NCI-H226 (cell line): Measurements from ENCODE around the gene C16orf95.
"Not testable (repeated sequence)": the region's sequence is repeated elsewhere in the genome, so short reads cannot be mapped to it uniquely, and the experiment has no call there.

ENCODE experiments used
- DNase-seq: peaks from one replicate; pipeline ENCODE4 v3.0.0-alpha.2; 2015

C16orf95 gene, protein sequence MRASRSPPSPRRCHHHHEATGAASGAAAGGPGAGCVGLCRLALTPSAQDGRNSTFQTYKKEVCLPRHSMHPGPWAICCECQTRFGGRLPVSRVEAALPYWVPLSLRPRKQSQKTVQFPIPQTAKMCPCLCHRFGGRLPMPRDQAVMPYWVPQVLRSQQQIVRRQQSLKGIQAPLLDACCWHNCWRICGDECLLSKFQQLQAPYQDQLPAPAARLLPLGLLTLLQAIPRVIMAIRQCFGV

DNA sequence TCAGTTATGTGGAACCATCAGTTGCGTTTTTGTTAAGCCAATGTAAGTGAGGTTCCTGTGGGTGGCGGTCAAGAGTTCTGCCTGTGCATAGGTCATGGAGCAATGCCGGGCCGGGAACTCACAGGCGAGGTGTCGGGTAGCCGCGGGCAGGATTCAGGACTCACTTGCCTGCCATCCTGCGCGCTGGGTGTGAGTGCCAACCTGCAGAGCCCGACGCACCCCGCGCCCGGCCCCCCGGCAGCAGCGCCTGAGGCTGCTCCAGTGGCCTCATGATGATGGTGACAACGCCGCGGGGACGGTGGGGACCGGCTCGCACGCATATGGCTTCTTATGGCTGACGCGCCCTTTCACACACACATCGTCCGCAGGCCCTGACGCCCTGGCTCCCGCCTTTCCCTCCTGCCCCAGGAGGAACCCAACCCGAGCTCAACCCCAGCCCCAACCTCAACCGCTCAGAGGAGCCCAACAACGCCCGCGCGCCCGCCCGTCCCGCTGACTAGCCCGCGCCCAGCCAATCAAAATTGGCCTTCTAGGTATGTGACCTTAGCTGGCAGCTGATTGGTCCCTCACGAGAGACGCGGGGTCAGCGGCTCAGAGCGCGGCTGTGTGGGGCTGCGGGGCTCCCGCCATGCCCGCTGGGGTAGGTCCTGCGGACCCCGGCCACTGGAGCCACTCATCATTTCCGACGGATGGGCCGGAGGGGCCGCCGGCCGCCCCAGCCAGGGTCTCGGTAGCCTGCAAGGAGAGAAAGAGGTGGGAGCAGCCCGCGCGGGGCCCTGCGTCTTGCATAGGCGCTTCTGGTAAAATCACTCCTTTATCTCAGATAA is at the start of gene C16orf95:
C16orf95 (minus strand) TSS at position 470 of the 827 bp plus-strand sequence; CDS start at position 320, 150 bp downstream.
- DNase-seq, result peak; percentile 91

DNA sequence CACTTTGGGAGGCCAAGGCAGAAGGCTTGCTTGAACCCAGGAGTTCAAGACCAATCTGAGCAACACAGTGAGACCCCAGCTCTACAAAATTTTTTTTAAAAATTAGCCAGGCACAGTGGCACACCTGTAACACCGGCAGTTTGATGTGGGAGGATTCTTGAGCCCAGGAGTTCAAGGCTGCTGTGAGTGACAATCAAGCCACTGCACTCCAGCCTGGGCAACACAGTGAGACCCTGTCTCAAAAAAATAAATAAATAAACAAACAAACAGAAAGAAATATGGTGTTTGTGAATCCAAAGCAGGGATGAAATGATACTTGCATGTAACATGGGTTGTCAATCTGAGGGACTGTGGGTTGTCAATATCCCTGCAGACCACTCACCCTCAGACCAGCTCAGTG is 49.7 kb upstream of the C16orf95 start:
- no peak for DNase-seq

DNA sequence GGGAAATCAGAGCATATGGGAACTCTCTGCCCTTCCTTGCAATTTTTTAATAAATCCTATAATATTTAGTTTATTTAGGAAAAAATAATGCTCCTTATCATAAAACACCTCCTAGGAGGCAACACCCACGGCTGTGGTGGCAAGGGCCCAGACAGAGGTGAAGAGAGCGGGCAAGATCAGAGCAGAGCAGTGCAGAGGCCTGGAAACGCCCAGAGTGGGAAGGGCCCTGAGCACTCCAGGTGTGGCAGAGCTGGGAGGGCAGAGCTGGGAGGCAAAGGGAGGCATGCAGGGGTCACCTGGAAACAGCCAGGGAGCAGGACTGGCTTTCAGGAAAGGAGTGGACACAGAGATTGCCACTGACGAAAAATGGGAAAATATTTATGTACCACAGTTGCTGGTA is 49.1 kb upstream of the C16orf95 start:
- no peak for DNase-seq

DNA sequence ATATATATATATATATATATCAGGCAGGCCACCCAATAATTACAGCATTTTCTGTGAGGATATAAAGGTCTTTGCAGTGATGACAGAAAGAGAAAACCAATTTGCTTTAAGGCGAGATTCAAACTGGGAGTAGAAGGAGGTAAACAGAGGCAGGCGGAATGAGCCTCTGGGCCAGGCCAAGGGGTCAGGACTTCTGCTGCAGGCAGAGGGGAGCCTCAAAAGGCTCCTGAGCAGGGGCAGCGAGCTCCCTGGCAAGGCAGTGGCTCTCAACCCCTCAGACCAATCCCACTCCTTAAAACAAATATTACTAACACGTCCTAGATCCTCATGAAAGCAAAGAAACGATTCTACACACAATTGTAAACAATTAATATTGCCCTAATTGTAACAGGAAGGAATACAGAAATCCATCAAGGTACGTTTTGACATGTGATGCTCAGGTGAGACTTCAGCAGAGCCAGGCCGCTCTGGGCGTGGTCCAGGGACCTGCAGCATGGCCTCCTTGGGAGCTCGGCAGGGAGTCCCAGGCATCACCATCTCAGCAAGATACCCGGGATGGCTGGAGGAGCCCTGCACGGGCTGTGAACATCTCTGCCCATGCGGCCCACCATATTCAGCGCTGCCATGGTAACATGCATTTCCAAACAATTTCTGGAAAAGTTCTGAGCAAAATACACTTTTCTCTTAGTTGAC is 48.0 kb upstream of the C16orf95 start:
- DNase-seq, result no peak

DNA sequence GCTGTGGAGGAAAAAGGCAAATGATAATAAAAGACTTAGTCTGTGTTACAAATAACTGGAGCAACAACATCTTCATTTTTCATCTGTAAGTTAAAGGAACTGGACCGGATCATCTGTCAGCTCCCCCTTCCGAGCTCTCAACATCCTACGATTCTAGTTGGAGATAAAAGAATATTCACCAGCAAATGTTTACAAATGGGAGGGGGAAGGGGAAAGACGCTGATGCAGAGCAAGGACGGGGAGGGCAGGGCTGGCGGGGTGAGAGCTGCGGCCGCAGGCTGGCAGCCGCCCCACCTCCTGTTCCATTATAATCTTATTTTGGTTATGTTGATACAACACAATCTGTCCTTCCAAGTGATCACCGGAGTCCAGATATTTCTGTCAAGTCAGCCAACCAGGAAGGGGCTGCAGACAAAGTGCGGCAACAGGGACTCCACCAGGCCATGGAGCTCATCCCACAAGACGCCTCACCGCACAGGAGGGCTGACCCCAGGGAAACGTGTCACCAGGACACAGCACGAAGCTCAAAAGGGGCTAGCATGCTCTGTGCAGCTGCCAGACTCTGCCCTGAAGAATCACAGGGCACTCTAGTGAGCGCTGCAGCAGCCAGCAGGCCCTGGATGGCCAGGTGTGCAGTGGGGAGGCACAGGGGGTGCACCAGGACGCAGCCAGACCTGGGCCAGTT is 46.7 kb upstream of the C16orf95 start:
- no peak for DNase-seq

DNA sequence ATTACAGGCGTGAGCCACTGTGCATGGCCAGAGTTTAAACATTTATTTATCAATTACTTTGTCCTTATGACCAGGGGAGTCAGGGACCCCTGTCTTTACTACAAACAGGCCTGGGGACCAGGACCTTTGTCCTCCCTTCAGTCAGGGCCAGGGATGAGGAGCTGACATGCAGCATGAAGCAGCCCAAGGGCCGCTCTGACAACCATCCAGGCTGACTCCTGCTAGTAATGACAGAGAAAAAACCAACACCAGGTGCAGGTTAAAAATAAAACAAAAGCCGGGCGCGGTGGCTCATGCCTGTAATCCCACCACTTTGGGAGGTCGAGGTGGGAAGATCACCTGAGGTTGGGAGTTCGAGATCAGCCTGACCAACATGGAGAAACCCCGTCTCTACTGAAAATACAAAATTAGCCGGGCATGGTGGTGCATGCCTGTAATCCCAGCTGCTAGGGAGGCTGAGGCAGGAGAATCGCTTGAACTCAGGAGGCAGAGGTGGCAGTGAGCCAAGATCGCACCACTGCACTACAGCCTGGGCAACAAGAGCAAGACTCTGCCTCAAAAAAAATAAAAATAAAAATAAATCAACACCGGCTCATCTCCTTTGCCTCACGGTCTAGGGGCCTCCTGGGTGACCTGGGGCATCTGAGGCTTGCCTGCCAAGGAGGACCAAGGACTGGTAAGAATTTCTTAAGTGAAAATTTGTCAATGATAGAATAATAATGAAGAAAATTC is 45.8 kb upstream of the C16orf95 start:
- not testable (repeated sequence) for DNase-seq

DNA sequence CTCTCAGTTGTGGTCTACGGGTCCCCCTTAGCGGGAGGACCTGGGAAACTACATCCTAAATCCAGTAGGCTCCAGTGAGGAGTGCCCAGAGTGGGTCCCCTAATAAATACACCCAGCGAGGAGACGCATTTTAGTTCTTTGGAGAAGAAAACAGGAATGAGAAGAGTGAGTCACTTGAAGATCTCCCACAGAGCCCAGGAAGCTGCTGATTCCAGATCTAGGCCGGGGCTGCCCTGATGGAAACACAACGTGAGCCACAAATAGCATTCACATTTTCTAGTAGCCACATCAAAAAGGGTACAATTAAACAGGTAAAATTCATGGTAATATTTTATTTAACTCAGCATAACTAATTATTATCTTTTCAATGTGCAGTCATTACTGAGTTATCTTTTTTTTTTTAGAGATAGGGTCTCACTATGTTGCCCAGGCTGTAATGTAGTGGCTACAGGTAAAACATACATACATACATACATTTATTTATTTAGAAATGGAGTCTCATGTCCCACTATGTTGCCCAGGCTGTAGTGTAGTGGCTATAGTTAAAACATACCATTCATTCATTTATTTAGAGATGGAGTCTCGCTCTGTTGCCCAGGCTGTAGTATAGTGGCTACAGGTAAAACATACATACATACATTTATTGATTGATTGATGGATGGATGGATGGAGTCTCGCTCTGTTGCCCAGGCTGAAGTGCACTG is 44.9 kb upstream of the C16orf95 start:
- no peak for DNase-seq

DNA sequence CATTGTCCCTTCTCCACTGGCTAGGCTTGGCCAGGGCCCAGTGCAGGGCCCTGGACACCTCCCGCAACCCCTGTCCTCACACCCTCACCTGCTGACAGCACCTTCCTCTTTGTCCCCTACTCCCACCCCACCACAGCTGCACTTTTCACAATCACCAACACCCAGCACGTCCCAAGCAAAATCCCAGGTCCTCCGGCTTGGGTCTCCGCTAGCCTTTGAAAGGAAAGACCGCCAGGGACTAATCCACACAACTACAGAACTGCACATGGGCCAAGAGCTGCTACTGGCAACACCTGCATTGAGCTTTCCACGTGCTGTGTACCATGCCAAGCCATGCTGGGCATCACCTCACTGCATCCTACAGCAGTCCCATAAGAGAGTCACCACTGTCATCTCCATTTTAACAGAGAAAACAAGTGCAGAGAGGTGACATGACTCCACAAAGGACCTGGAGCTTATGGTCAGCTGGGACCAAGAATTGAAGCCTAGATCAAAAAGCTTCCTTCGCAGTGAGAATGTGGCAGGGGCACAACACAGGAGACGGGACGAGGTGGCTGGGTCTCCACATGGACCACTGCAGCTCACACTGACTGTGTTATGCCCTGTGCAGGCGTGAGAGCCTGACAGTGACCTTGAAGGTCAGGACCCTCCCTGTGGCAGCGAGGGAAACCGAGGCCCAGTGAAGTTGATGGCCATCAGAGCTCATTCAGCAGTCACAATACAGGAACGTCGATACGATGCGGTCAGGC is 43.8 kb upstream of the C16orf95 start:
- DNase-seq, result no peak

DNA sequence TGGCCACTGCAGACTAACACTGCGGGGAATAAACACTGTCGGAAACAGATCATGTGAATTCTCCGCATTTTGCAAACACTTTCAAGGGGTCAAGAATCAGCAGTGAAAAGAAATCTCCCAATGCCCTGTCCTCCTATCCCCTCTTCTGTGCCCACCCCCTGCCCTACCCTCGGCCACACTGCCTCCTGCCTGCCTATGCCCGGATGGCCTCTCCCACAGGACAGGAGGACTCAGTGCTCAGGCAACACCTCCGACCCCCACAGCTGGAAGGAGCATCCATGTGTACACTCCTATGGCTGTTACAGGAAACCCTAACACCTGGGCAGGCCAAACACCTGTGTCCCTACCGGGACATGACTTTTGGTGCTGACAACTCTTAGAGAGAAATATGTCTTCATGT is 41.9 kb upstream of the C16orf95 start:
- DNase-seq, result no peak

DNA sequence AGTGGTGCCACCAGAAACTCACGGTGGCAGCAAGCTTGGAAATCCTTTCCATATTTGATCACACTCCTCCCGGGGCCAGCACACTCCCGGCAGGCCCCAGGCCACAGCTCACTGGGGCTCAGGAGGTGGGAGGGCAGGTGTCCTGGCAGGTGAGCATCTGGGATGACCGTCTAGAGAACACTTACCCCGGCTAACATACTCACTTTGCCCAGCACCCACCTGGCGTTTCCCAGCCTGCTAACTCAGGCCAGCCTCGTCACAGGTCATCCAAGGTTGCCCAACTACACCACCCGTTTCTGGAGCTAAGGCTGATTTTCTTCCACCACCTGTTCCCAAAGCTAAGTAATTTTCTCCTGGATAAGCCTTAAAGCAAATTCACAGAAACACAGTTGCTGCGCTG is 41.5 kb upstream of the C16orf95 start:
- no peak for DNase-seq

DNA sequence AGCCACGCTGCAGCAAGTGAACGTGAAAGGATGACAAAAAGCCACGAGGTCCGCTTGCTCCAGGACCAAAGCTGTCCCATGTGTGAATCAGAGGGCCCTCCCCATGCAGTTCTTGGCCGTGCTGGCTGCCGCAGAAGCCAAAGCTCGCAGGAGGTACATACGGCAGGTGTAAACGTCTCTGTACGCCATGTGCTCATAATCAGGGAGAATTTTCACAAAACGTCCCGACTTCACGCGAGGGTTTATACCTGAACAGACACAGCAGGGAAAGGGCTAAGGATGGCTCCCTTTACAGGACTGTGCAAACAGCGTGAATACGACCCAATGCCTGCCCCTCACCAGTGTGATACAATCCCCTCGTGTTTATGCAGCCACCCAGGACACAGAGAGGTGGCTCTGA is 41.1 kb upstream of the C16orf95 start:
- DNase-seq, result no peak

DNA sequence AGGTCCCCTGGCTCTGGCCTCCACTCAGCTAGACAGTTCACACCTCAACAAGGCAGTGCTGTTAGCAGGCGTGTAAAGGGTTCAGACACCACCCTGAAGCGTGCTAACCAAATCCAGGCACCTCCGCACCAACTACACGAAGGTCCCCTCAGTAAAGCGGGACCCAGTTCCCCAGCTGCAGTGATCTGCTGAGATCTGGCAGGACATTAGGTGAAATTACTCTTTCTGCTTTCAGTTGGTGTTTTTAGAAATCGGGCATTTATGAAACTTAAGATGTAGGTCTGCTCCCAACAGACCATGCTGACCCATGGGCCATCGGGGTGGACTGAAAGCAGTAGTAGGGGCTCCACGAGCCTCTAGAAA is 39.3 kb upstream of the C16orf95 start:
- no peak for DNase-seq

DNA sequence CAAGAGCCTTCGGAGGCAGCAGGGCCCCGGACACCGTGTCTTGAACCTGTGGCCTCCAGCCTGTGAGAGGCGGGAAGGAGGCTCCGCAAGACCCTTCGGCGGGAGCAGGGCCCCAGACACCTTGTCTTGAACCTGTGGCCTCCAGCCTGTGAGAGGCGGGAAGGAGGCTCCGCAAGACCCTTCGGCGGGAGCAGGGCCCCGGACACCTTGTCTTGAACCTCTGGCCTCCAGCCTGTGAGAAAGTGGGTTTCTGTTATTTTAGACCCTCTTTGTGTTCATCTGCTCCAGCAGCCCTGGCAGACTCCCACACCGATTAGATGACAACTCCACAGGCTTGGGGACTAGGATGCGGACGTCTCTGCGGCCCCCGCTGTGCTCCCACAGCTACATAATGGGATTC is 36.4 kb upstream of the C16orf95 start:
- DNase-seq, result no peak

DNA sequence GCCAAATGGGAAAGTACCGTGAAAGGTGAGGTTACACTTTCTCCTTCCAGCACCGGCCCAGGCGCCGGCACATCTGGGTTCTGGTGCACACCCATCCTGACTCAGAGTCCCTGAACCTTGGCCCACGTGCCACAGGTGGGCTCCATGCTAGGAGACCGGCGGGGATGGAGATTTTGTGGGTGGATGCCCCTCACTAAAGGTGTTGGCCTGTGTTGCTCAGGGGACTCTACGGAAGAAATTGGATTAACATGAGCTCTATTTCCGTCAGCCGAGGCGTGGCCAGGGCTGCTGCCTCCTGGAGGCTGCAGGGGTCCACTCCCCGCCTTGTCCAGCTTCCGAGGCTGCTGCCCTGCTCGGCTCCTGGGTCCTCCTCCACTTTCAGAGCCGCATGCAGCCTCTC is 35.6 kb upstream of the C16orf95 start:
- no peak for DNase-seq

DNA sequence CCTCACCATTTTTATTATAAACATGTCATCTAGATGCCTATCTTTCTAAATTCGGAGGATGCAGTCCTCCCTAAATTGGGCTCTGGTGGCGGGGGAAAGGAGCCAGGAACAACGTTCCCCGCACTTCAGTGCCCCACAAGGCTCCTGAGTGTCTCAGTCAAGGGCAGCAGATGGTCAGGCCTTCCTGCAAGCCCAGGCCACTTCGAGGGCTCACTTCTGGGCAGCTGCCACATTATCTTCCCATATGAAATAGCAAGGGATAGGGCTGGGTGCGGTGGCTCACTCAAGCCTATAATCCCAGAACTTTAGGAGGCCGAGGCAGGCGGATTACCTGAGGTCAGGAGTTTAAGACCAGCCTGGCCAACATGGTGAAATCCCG is 34.1 kb upstream of the C16orf95 start:
- no peak for DNase-seq

DNA sequence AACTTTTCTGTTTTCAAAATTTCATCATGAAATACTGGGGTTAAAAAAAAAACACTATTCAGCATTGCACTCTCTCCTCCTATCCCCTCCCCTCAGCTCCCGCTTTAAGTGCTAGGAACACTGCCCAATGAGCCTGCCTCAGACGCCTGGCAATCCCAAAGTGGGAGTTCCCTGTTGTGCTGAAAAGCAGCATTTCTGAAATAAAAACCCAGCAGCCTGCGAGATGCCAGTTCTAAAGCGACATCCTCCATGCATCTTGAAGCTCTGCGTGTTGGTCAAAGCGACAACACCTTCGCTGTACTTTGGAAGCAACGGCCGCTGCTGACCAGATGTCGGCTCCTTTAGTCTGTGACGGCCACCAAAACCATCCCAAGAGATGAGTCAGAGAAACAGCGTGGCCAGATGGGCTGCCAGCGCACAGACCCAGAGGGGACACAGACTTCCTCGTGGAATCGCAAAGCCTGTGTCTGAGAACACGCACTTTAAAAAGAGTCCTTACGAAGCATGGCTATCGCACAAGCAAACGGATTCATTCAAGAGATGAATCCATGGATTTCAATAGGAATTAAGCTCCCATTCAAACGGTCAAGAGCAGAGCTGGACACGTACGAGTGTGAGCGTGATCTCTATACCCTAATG is 33.6 kb upstream of the C16orf95 start:
- DNase-seq, result no peak

DNA sequence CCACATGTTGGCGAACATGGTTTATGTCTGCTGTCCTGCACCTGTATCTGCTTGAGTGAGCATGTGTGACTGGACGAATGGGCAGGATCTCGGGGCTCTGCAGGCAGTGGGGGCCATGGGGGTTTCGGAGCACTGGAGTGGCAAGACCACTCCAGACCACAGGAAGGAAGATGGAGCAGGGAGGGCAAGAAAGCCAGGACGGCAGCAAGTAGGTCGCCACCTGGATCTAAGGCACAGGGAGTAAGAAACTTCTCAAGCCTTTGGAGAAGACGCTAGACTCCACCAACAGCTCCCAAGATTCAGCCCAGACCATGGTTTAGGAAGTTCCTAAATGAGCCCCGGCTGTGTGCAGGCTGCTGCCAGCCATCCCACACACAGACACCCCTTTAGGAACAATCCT is 32.8 kb upstream of the C16orf95 start:
- no peak for DNase-seq

DNA sequence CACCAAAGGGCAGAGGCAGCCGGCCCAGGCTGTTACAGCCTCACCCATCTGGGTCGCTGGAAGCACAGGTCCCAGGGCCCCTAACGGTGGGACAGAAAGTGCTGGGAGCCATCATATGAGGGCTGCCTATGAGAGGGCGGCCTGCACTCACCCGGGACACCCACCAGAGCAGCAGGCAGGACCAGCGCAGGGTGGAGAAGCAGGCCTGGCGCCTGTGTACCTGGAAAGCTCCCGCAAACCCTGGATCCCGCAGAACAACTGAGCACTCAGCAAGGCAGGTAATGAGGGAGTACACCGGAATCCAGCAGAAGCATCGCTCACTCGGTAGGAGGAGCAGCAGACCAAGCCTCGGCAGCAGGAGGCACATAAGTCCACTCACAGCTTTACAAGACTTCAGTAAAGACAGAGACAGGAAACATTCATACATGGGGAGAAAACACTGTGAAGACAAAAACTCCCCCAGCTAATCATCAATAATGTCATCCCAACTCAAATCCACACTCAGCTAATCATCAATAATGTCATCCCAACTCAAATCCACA is 31.5 kb upstream of the C16orf95 start:
- no peak for DNase-seq

DNA sequence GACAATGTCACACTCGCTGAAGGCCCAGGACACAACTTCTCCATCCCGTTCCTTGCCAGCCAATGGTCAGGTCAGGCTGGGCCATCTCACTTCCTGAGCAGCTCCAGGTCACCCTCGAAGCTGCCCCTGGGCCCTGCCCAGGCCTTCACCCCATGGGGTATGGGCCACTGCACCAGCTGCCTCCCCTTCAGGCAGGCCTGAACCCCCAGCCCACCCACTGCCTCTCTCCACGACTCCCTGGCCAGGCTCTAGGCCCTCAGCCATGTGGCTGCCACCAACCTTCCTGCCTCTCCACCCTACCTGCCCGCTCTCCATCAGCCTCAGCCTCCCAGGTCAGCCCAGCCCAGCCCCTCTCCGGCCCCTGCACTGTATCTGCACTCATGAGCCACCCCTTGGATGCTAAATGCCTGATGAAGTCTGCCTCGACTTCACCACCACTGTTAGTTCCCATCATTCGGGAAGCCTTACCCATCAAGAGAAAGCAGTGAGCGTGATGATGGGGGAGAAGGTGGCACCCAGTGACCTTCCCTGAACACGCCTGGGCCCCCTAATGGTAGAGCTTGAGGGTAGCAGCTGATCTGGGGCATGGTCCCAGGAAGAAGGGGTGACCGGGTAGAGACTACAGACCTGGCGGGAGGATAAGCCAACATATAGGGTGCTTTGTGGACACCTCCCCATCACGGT is 30.9 kb upstream of the C16orf95 start:
- DNase-seq, result no peak

DNA sequence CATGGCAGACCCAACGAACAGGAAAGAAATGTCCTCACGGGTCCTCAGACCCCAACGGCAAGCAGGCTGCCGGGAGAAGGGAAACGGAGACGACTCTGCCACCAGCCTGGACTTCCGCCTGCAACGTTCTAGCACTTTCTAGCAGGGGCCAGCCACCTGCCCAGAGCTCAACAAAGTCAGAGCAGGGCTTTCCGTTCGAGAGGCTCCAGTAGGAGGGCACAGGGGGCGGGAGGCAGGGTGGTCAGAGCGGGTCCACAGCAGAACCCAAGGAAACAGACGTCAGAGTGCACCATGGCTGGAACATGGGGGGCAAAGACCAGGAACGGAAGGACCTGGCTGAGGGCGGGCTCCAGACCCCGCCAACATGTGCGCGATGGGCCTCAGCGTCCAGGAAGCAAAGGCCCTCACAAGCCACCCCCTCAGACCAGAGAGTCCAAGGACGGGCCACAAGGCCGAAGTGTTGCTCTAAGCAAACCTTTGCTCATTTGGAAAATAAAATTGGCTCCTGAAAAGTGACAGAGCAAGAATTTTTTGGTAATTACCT is 29.4 kb upstream of the C16orf95 start:
- no peak for DNase-seq
